HPDE6-E6E7 (cell line): ENCODE measurements around the gene CPEB4.

Experiments used
- DNase-seq: peaks from one replicate; pipeline ENCODE4 v3.0.0; 2011; ENCODE audit warnings: missing footprints; ENCODE audit errors: extremely low spot score

CPEB4 gene

DNA sequence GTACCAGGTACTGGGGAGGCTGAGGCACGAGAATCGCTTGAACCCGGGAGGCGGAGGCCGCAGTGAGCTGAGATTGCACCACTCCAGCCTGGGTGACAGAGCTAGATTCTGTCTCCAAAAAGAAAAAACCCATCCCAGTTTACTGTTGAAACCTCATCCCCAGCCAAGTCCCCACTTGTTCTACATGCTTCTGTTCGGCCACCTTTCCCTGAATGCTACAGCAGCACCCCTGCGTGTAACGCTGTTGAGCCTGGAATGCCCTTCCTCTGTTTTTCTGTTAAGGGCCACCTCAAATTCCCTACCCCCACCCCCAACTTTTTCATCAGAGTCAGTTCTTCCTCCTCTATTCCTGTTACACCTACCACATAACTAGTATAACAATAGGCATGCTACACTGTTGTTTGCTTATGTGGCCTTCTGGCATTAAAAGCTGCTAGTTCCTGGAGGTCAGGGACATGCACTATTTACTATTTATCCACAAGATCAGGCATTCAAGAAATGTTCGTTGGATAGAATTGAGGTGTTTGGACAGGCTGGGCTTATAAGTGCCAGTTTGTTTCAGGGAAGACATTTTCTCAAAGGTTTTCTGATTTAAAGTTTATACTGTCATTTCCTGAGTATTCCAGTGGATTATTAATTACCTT is 53.7 kb downstream of the CPEB4 start:
- DNase-seq: no peak

DNA sequence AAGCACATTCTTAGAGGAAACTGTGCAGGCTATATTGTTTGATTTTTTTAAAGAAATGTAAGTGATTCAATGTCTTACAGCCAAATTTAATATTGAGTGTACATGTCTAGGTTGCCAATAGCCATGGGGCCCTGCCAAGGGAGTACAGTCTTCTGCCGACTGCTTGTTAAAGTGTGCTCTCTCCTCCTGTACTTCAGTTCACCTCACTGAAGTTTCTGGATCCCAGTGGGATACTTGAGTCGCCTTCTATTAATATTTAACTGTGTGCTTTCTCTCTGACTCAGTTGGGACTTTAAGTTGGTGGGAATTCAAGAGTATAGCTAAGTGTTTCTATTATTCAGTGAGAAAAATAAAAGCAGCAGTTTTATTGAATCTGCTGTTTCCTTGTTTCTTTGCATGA is 56.4 kb downstream of the CPEB4 start:
- no peak for DNase-seq

DNA sequence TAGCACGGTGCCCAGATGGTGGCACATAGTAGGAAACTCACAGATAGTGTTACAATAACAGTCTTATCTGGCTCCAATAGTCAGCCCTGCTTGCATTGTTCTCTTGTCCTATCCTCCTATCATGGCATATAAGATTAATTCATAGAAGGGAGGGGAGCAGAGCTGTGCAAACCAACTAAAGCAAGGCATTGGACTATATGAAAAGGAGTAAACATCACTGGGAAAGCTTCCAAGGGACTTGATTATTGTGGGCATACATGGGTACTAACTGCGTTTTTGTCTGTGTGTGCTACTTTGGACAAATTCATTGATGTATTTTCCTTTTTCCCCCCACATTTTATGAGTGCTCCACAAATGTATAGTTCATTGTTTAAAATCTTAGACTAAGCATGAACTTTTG is 57.0 kb downstream of the CPEB4 start:
- no peak for DNase-seq

DNA sequence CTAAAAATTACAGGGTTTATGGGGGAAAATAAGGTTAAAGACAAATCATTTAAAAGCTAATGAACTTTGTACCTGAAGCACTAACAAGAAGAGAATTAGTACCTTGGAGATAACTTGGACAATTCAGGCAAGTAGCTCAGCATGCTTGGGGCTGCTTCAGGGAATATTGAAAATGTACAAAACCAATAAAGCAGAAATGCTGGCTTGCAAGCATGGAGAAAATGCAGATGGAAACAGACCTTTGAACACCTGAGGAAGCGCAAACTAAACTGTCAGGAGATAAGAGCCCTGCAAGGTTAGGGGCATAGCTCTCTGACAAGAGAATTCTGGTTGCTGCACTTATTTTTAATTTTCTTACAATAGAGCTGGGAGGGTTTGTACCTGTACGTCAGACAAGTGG is 58.2 kb downstream of the CPEB4 start:
- no peak for DNase-seq

DNA sequence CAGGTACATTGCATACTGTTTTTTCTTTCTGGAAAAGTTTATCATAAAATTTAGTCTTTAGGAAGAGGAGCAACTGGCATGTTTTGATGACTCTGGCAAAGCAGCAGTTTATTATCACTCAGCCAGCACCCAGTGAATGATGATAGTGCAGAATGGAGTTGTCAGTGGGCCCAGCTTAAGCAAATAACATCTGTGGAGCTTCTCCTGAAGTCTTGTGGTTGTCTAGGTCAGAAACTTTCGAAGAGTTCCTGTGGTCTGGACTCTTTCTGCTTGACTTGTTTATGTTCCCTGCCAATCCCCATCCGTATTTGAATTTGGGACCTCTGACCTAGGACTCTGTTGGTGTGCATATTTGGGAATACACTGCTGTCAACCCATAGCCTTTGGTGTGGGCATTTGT is 62.7 kb downstream of the CPEB4 start:
- no peak for DNase-seq

DNA sequence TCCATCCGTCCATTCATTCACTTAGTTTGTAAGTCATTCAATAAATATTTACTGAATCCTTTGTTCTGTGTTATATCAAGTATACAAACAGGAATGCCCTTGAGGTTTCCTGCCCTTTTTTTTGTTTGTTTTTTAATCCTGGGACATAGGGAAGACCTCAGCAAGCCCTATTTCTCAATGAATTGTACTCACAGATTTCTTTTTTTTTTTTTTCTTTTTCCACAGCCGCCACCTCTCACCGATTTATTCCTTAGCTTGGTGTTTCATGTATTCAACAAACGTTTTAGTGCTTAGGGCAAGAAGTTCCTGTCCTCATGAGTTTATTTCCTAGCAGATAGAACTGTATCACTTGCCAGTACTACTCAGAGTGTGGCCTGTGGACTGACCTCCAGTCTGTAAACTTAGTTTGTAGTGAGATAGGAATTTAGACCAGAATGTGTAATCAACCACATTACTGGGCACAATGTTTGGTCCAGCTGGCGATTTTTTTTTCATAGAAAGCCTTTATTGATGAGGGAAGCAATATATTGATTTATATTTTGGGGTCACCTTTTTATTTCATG is 65.5 kb downstream of the CPEB4 start:
- no peak for DNase-seq

DNA sequence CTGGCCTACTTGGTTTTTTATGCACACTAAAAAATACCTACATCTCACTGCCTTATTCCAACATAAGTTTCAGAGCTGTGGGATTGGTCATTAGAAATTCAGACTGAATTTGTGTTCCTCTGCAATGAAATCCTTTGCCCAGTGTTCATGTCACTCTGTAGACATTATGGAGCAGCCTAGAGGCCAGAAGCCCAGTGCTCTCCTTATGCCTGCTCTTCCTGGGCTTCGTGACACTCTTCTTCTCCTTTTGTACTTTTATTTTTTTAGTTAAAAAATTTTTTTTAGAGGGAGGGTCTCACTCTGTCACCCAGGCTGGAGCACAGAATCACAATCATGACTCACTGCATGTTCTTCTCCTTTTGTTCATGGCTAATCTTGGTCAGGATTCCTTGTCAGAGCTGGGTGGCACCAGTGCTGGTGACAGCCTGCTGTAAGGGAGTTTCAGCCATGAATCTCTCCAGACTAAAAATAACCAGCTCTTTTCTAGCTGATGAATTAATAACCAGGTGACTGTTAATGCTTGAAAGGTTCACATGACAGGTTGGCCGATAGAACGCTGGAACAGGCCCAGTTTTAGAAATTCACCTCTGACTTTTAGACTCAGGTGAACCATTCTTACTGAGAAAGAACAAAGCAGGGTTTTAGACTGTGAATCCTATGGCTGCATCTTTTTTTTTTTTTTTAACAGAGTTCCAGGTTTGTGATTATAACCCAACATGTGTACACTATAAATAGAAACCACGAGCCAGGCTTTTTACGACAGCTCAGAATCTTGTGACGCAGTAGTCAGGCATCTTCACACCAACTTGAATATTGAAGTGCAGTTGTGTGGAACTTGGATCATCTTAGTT is 66.7 kb downstream of the CPEB4 start:
- no peak for DNase-seq

DNA sequence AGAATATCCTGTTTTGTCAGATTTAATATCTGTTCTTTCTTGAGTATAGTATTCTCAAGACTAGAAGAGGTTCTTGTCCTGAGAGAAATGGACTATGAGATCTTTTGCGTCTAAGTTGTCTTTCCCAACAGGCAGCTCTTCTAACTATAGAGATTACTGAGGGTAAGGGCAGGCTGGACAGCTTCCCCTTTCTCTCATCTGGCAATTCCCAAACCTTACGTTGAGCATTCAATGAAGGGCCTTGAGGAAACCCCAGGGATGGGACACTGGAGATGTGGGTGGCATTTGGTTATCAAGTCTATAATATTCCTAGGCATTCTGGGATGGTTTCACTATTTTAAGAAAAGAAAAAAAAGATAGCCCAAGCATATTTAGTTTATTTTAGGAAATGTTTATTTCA is 72.8 kb downstream of the CPEB4 start:
- DNase-seq: no peak

DNA sequence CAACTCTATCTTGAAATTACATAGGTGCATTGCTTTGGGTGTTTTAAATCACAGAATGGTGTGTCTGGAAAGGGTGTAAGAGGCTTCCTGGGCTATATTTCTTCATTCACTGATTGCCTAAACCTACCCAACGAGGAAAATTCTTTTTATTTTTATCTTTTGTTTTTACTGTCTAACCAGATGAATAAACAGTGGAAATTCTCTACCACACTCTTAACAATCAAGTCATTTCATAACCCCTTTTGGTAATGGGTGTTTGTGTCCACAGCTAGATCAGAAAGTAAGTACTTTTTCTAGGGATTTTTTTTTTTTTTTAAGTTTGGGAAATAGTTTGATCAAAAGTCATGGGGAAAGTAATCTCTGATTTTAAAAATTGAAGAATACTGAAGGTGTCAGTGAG is 73.3 kb downstream of the CPEB4 start:
- no peak for DNase-seq

DNA sequence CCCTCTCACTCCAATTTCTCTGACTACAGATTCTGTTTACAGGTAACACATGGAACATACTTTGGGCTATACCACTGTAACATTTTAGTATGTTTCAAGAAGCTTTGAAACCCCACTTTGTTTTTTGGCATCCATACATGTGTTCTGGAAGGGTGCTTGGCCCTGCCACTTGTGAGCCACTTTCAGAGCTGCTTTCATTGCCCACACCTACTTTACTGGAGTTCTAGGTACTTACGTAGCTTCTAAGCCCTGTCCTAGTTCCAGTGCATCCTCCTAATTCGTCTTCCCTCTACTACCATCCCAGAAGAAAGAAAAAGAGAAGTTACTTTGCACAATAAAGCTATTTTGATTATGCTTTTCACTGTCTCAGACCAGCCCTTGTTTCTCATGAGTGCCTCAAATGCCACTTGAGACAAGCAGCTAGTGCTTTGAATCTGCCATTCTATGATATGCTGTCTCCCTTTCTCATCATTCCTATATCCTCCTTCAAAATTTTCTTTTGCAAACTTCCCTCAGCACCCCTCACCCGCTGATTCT is 74.4 kb downstream of the CPEB4 start:
- no peak for DNase-seq

DNA sequence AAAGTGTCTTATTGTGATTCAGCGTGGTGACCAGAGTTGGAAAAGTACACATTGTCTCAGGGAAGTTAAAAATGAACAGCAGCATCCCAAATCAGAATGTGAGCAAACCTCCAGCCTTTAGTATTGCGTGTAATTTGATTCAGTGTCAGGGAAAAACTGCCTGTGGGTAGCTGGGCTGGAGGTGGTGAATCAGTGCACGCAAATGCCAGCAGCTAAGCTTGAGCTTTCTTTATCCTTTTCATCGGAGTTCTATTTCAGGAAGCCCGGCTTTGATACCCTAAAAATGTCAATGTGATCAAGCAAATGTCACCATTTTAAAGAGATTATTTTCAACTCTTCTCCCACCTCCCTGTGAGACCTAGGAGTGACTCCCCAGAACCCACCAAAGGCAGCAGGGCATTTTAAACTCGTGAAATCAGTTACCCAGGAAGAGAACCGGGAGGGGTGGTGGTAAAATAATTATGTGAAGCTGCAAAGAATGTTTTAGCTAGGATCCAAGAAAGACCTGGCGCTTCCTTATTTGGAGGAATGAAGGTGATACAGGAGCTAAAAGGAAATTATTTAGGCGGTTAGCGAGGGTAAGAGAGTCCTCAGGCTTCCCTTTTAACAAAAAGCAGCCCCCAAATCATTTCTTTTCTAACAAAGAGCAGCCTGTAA is 75.2 kb downstream of the CPEB4 start:
- DNase-seq: no peak

DNA sequence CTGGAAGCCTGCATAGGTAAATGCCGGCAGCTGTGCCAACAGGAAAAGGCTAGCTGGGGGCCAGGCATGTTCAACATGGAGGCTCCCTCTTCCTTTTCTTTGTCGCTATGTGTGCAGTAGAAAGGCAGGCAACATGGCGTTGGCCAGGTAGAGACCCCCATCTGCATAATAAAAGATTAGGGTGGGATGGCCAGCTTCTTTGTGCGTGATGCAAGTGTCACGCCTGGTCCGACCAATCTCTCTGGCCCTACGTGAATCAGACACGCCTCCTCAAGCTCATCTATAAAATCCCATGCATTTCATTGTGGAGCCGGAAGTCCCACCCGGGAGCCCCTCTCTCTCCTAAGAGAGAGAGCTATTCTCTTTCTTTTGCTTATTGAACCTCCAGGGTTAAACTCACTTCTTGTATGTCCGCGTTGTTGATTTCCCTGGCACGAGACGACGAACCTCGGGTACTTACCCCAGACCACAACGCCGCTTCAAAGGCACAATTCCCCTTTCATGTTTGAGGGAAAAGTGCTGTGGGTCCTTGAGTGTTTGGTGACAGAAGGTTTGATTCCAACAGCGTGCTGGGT is 75.8 kb downstream of the CPEB4 start:
- no peak for DNase-seq

DNA sequence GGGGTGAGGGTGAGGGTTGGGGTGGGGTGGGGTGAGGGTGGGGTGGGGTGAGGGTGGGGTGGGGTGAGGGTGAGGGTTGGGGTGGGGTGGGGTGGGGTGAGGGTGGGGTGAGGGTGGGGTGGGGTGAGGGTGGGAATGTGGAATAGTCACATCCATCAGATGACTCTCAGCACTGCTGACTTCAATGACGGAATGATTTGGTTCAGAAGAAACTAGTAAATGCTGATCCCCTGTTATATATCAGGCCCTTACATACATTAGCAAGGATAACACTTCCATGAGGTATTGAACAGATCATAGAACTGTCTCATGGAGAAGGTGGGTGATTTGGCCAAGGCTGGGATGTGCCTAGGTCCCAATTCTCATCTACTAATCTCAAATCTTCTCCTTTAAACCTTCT is 76.4 kb downstream of the CPEB4 start:
- no peak for DNase-seq

DNA sequence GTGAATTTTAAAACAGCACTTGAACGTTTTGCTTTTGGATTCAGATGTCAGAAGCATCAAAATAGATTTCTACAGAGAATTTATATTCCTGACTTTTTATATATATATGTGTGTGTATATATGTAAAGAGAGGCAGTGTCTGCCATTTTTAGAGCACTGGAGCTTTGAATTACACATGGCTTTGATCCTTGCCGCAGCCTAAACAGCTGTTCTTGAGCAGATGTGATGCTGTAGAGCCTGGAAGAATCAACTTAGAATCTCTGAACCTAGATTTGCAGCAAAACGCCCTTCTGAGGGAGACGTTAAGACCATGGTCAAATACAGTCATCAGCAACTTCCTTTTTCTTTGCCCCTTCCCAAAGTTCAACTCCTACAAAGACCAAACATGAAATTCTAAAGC is 79.1 kb downstream of the CPEB4 start:
- no peak for DNase-seq

DNA sequence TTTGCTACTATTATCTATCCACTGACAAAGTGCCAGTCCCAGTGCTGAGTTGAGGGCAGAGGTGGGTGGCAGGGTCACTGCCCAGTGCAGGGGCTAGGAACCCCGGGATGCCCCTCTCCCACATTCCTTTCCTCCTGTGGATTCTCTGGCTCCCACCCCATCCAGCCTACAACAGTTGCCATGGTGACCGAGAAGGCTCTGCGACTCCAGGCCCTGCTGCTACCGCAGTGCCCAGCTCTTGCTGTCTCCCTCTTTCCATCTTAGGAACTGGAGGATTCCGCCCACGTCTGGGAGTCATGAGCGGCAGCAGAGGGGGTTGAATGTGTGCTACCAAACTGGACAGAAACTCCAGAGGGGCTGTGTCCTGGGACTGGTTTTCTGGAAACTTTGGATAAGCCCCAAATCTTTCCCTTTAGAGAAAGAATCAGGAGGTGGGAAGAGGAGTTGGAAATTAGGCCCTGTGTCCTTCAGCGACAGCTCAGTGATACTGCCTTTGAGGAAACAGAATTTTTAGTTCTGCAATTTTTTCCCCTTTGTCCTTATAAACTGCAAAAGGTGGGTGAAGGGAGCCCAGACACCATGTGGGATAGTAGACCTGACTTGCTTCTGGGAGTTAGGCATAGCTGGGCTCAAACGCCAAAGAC is 80.1 kb downstream of the CPEB4 start:
- DNase-seq: no peak

DNA sequence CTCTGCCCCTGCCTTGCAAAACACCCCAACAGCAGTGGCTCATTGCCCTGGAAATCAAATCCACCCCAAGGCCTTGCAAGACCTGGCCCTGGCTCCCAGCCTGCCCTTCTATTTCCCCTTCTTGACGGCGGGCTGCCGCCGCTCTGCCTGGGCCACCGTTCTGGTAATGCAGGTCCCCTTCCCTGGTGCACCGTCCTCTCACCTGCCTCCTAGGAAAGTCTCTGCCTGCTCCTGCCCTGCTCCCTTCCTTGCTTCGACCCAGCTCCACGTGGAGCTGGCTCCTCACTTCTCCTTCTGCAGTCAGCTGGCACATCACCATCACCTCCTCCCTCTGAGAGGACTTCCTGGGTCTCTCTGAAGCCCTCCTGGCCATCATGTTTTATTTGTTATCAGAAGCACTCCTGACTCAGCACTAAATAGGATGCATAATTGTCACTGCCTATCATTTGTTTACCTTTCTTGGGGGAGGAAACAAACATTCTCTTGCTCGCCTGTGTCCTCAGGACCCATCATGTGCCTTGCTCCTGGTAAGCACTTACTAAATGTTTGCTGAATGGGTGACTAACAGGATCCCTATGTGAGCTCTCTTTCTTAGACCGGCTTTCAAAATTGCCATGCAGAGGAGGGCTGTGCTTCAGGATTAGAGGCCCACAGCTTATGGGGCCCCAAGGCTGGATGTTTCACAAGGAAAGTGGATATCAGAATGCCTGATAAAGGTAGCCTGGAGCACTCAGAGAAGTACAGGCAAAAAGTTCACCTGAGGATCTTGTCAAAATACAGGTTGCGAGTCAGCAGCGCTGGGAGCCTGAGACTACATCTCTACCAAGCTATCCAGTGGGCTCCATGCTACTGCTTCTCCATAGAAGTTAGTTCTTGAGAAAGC is 81.3 kb downstream of the CPEB4 start:
- DNase-seq: no peak

DNA sequence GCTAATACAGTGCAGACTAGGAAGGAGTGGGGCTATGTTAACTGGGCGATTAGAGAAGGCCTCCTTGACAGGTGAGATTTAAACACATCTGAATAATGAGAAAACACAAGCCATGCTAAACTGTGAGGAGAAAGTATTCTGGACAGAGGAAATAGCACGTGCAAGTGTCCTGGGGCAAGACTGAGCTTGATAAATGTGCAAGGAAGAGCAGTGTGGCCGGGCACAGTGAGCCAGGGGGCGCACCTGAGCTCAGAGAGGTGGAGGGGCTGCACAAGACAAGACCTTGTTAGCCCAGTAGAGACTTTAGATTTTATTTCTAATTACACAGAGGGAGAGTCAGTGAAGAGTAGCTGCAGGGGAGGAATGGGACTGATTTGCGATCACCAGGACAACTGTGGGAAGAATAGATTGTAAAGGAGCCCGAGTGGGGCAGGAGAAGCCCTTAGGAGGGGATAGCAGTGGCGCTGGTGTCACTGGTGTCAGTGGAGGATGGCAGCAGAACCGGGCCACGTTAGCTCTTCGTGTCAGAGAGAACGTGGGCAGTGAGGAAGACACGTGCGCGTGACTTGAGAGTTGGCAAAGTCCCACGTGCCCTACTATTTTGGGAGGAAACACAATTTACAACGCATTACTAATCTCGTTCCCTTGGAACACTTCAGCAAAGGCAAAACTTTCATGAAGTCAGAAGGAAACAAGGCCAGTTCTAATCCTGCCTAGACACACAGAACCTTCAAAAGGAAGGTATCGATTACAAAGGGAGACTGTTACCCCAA is 82.9 kb downstream of the CPEB4 start:
- DNase-seq: no peak

DNA sequence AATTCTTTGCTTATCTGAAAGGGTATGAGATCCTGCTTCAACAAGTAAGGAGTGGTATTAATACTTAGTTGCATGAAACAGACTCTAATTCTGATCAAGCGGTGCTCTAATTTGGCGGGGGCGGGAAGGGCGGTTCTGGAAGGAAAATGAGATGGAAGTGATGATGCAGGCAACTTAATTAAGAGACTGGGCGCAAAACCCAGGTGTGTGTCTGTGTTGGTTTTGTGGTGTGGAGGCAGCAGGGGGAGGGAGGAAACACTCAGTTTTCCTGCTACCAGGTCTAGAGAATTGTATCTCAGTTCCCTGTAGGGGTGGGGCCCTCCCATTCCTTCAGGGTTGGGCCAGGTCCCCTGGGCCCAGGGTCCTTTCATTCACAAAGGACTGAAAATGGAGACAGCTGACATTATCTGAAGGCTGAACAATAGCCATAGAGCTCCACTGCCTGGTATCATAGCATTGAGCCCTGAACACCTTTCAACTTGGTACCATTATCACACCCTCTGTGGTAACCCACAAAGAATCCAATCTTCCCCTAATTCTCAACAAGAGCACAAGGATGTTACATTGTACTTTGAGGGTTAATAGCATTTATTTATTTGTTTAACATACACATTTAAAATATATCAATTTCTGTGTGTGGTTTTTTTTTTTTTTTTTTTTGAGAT is 83.7 kb downstream of the CPEB4 start:
- no peak for DNase-seq

DNA sequence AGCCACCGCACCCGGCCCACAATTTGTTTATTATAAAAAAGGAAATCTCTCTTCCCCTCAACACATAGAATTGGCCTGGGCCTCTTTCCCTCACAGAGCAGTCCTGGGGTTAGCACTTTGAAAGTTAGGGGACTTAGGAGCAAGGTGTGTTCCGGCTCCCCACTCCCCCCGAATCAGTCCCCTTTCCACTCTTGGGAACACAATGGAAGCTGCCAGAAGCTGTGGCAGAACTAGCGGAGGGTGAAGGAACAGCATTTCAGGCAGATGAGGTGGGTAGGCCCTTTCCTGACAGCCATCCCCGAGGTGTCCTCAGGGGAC is 84.4 kb downstream of the CPEB4 start:
- no peak for DNase-seq
